HG03045 (cell line): ENCODE results near the gene CCSER2.
"Not testable (repeated sequence)": the region's sequence is repeated elsewhere in the genome, so short reads cannot be mapped to it uniquely, and the experiment has no call there.

Experiments
- ATAC-seq: cut with Tn5 transposase; IDR thresholded peaks from one replicate; pipeline ENCODE4 v1.9.1; 2021; ENCODE audit warnings: mild to moderate bottlenecking, moderate library complexity; ENCODE audit not compliant: unreplicated experiment

CCSER2 gene

GRCh38 chr10:84328418-84329195 lies at the start of gene CCSER2:
Gene CCSER2, plus strand, starts transcription at chr10:84328589. Its CDS starts 42,464 bp downstream, at chr10:84371053.
- peak; percentile 69 for ATAC-seq

GRCh38 chr10:84279876-84280475 lies 48.4 kb upstream of the CCSER2 start:
- ATAC-seq: not testable (repeated sequence)

GRCh38 chr10:84286695-84287094 lies 41.7 kb upstream of the CCSER2 start:
- no peak for ATAC-seq

- no peak for ATAC-seq
Measured at GRCh38 chr10:84288151-84288550, 40.2 kb upstream of the CCSER2 start.

- ATAC-seq: no peak
Measured at GRCh38 chr10:84289521-84290200, 38.7 kb upstream of the CCSER2 start.

GRCh38 chr10:84290235-84290634 lies 38.2 kb upstream of the CCSER2 start:
- no peak for ATAC-seq

- no peak for ATAC-seq
Measured at GRCh38 chr10:84291384-84291783, 37.0 kb upstream of the CCSER2 start.

GRCh38 chr10:84292502-84292901 lies 35.9 kb upstream of the CCSER2 start:
- ATAC-seq: peak; percentile 60

- no peak for ATAC-seq
Measured at GRCh38 chr10:84293171-84293570, 35.2 kb upstream of the CCSER2 start.

GRCh38 chr10:84293574-84294016 lies 34.8 kb upstream of the CCSER2 start:
- no peak for ATAC-seq

GRCh38 chr10:84294766-84295447 lies 33.5 kb upstream of the CCSER2 start:
- ATAC-seq: peak; percentile 73

- no peak for ATAC-seq
Measured at GRCh38 chr10:84296091-84296981, 32.1 kb upstream of the CCSER2 start.

GRCh38 chr10:84298057-84298456 lies 30.3 kb upstream of the CCSER2 start:
- ATAC-seq: no peak

GRCh38 chr10:84302223-84302622 lies 26.2 kb upstream of the CCSER2 start:
- ATAC-seq: no peak

- ATAC-seq: no peak
Measured at GRCh38 chr10:84306751-84307384, 21.5 kb upstream of the CCSER2 start.

GRCh38 chr10:84308021-84308420 lies 20.4 kb upstream of the CCSER2 start:
- no peak for ATAC-seq

- no peak for ATAC-seq
Measured at GRCh38 chr10:84308481-84309304, 19.7 kb upstream of the CCSER2 start.

GRCh38 chr10:84310470-84310869 lies 17.9 kb upstream of the CCSER2 start:
- no peak for ATAC-seq

GRCh38 chr10:84311576-84311975 lies 16.8 kb upstream of the CCSER2 start:
- no peak for ATAC-seq
